H1 (cell line): ENCODE data around the gene TIMD4. TPM values are rescaled to one million over a fixed set of nuclear protein-coding genes. Genes with fewer than 3 reads are reported as not detected.

Experiments
- MAFK ChIP-seq: IDR thresholded peaks from 2 replicates; pipeline ENCODE4 v1.6.1; 2012; ENCODE audit warnings: low read depth, mild to moderate bottlenecking, improper control_type of control experiment, low read length
- POLR2AphosphoS5 ChIP-seq: IDR thresholded peaks from 2 replicates; pipeline ENCODE4 v1.6.1; 2011; ENCODE audit warnings: low read depth, low read length
- POU5F1 ChIP-seq: IDR thresholded peaks from 2 replicates; pipeline ENCODE4 v1.6.1; 2011; ENCODE audit warnings: low read depth, mild to moderate bottlenecking, low read length, moderate library complexity
- RBBP5 ChIP-seq: IDR thresholded peaks from 2 replicates; pipeline ENCODE4 v1.7.1; 2012; ENCODE audit warnings: low read depth, mild to moderate bottlenecking, inconsistent platforms, low read length, moderate library complexity, borderline replicate concordance
- RXRA ChIP-seq: IDR thresholded peaks from 2 replicates; pipeline ENCODE4 v1.6.1; 2011; ENCODE audit warnings: low read depth, mild to moderate bottlenecking, low read length, moderate library complexity; ENCODE audit not compliant: insufficient read depth
- SIRT6 ChIP-seq: IDR thresholded peaks from one replicate; pipeline ENCODE4 v1.7.1; 2012; ENCODE audit warnings: low read length, inconsistent platforms
- SP4 ChIP-seq: IDR thresholded peaks from 2 replicates; pipeline ENCODE4 v1.6.1; 2012; ENCODE audit warnings: low read length, inconsistent platforms
- SUZ12 ChIP-seq: fragments of 200-600 bp; sonication (generic); IDR thresholded peaks from 2 replicates; pipeline ENCODE4 v1.6.1; 2012; ENCODE audit warnings: mild to moderate bottlenecking, inconsistent platforms, low read length, moderate library complexity, mixed read lengths
- TEAD4 ChIP-seq: IDR thresholded peaks from 2 replicates; pipeline ENCODE4 v1.6.1; 2012; ENCODE audit warnings: low read depth, low read length, inconsistent platforms, mixed read lengths
- polyA plus RNA-seq, 7 experiments: library from polyadenylated mRNA; depleted of rRNA in 3 of 7; stranded (reverse) in 5 of 7; unstranded in 2 of 7; fragments of >200 nt in 5 of 7; fragments of 200-250 nt in 2 of 7; gene quantifications; 1 replicate in 5 of 7; 2 replicates in 1 of 7; 4 replicates in 1 of 7; pipeline versions ENCODE4 v1.2.1 to v1.2.3, GENCODE V29; 2011 to 2013; ENCODE audit warnings: missing spikeins in 2 of 7, mixed read lengths in 2 of 7
- total RNA-seq: library from RNA; stranded (reverse); fragmentation: NEBNext Ultra II Directional; extraction: Animal tissue kit (Norgen Biotek cat#: 25700); gene quantifications from 2 replicates; pipeline ENCODE4 v1.2.1, GENCODE V29; 2021
- TF ChIP-seq, protein P1 (sequence below): fragments of 300-600 bp; sonication (generic); IDR thresholded peaks from 2 replicates; pipeline ENCODE4 v1.7.1; 2012; ENCODE audit warnings: low read length, moderate library complexity, mild to moderate bottlenecking, inconsistent platforms; ENCODE audit not compliant: insufficient replicate concordance

TIMD4 gene
- total and polyA plus RNA-seq, 2 of the 8 experiments (the other 6 are each of a cell fraction or from before 2014, with no cell fraction given), result not detected

DNA sequence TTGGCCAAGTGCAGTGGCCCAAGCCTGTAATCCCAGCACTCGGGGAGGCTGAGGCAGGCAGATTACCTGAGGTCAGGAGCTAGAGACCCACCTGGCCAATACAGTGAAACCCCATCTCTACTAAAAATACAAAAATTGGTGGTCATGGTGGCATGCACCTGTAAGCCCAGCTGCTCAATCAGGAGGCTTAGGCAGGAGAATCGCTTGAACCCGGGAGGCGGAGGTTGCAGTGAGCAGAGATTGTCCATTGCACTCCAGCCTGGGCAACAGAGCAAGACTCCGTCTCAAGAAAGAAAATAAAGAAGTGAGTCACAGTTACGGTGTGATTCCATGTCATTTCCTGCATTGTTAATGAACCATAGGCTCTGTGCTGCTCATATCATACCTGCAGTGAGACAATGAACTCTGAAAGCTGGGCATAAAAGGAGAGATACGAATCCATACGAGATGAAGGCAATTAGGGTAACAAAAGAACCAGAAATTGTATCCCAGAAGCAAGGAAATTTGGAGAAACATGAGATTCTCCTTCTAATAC lies 44.6 kb downstream of the TIMD4 start (continued):
- TF ChIP-seq POU5F1, result no peak
- TF ChIP-seq RXRA, result no peak
- TF ChIP-seq POLR2AphosphoS5, result no peak
- no peak for TF ChIP-seq TEAD4
- TF ChIP-seq, protein P1, sequence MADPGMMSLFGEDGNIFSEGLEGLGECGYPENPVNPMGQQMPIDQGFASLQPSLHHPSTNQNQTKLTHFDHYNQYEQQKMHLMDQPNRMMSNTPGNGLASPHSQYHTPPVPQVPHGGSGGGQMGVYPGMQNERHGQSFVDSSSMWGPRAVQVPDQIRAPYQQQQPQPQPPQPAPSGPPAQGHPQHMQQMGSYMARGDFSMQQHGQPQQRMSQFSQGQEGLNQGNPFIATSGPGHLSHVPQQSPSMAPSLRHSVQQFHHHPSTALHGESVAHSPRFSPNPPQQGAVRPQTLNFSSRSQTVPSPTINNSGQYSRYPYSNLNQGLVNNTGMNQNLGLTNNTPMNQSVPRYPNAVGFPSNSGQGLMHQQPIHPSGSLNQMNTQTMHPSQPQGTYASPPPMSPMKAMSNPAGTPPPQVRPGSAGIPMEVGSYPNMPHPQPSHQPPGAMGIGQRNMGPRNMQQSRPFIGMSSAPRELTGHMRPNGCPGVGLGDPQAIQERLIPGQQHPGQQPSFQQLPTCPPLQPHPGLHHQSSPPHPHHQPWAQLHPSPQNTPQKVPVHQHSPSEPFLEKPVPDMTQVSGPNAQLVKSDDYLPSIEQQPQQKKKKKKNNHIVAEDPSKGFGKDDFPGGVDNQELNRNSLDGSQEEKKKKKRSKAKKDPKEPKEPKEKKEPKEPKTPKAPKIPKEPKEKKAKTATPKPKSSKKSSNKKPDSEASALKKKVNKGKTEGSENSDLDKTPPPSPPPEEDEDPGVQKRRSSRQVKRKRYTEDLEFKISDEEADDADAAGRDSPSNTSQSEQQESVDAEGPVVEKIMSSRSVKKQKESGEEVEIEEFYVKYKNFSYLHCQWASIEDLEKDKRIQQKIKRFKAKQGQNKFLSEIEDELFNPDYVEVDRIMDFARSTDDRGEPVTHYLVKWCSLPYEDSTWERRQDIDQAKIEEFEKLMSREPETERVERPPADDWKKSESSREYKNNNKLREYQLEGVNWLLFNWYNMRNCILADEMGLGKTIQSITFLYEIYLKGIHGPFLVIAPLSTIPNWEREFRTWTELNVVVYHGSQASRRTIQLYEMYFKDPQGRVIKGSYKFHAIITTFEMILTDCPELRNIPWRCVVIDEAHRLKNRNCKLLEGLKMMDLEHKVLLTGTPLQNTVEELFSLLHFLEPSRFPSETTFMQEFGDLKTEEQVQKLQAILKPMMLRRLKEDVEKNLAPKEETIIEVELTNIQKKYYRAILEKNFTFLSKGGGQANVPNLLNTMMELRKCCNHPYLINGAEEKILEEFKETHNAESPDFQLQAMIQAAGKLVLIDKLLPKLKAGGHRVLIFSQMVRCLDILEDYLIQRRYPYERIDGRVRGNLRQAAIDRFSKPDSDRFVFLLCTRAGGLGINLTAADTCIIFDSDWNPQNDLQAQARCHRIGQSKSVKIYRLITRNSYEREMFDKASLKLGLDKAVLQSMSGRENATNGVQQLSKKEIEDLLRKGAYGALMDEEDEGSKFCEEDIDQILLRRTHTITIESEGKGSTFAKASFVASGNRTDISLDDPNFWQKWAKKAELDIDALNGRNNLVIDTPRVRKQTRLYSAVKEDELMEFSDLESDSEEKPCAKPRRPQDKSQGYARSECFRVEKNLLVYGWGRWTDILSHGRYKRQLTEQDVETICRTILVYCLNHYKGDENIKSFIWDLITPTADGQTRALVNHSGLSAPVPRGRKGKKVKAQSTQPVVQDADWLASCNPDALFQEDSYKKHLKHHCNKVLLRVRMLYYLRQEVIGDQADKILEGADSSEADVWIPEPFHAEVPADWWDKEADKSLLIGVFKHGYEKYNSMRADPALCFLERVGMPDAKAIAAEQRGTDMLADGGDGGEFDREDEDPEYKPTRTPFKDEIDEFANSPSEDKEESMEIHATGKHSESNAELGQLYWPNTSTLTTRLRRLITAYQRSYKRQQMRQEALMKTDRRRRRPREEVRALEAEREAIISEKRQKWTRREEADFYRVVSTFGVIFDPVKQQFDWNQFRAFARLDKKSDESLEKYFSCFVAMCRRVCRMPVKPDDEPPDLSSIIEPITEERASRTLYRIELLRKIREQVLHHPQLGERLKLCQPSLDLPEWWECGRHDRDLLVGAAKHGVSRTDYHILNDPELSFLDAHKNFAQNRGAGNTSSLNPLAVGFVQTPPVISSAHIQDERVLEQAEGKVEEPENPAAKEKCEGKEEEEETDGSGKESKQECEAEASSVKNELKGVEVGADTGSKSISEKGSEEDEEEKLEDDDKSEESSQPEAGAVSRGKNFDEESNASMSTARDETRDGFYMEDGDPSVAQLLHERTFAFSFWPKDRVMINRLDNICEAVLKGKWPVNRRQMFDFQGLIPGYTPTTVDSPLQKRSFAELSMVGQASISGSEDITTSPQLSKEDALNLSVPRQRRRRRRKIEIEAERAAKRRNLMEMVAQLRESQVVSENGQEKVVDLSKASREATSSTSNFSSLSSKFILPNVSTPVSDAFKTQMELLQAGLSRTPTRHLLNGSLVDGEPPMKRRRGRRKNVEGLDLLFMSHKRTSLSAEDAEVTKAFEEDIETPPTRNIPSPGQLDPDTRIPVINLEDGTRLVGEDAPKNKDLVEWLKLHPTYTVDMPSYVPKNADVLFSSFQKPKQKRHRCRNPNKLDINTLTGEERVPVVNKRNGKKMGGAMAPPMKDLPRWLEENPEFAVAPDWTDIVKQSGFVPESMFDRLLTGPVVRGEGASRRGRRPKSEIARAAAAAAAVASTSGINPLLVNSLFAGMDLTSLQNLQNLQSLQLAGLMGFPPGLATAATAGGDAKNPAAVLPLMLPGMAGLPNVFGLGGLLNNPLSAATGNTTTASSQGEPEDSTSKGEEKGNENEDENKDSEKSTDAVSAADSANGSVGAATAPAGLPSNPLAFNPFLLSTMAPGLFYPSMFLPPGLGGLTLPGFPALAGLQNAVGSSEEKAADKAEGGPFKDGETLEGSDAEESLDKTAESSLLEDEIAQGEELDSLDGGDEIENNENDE, result no peak
- no peak for TF ChIP-seq RBBP5
- TF ChIP-seq SUZ12, result no peak
- TF ChIP-seq SP4, result no peak
- no peak for TF ChIP-seq MAFK
- TF ChIP-seq SIRT6, result no peak
